Measurements from ENCODE around the gene CXCL14.

The CXCL14 gene

GRCh38 chr5:135596157-135596763 lies 17.5 kb upstream of the CXCL14 start:
- DNase-seq: no peak

- DNase-seq: no peak
Measured at GRCh38 chr5:135594416-135594960, 15.7 kb upstream of the CXCL14 start.

GRCh38 chr5:135593886-135594285 lies 15.1 kb upstream of the CXCL14 start:
- no peak for DNase-seq

GRCh38 chr5:135593141-135593540 lies 14.3 kb upstream of the CXCL14 start:
- no peak for DNase-seq

GRCh38 chr5:135592312-135593045 lies 13.7 kb upstream of the CXCL14 start:
- no peak for DNase-seq

- DNase-seq: no peak
Measured at GRCh38 chr5:135591277-135591676, 12.5 kb upstream of the CXCL14 start.

- DNase-seq: no peak
Measured at GRCh38 chr5:135589152-135589551, 10.4 kb upstream of the CXCL14 start.

- no peak for DNase-seq
Measured at GRCh38 chr5:135587721-135588663, 9.2 kb upstream of the CXCL14 start.

GRCh38 chr5:135584918-135585317 lies 6.1 kb upstream of the CXCL14 start:
- no peak for DNase-seq

GRCh38 chr5:135584276-135584675 lies 5.5 kb upstream of the CXCL14 start:
- no peak for DNase-seq

GRCh38 chr5:135582099-135582781 lies 3.4 kb upstream of the CXCL14 start:
- no peak for DNase-seq

GRCh38 chr5:135578305-135578684 lies 496 bp downstream of the CXCL14 start:
- DNase-seq: no peak

- DNase-seq: no peak
Measured at GRCh38 chr5:135577421-135577820, 1.4 kb downstream of the CXCL14 start.

- DNase-seq: no peak
Measured at GRCh38 chr5:135576075-135576599, 2.7 kb downstream of the CXCL14 start.

- DNase-seq: no peak
Measured at GRCh38 chr5:135574493-135574892, 4.3 kb downstream of the CXCL14 start.

- no peak for DNase-seq
Measured at GRCh38 chr5:135571902-135572301, 6.9 kb downstream of the CXCL14 start.

GRCh38 chr5:135571066-135571609 lies 7.7 kb downstream of the CXCL14 start:
- DNase-seq: no peak

GRCh38 chr5:135570453-135570764 lies 8.4 kb downstream of the CXCL14 start:
- DNase-seq: no peak

- DNase-seq: no peak
Measured at GRCh38 chr5:135569755-135570452, 8.9 kb downstream of the CXCL14 start.

- no peak for DNase-seq
Measured at GRCh38 chr5:135568923-135569360, 9.8 kb downstream of the CXCL14 start.

GRCh38 chr5:135568246-135568645 lies 10.5 kb downstream of the CXCL14 start:
- no peak for DNase-seq

GRCh38 chr5:135567661-135568060 lies 11.1 kb downstream of the CXCL14 start:
- DNase-seq: no peak
